A375 (cell line): ENCODE results near the gene RAP2A. TPM values are rescaled to one million over a fixed set of nuclear protein-coding genes. Genes with fewer than 3 reads are reported as not detected.

ENCODE experiments used
- small RNA-seq: library from RNA; depleted of rRNA; stranded (forward); fragments of <200 nt; gene quantifications from one replicate; pipeline ENCODE3, GENCODE V24; 2014
- total RNA-seq: library from RNA; depleted of rRNA; stranded (reverse); fragments of >200 nt; shearing (Covaris generic); gene quantifications from 2 replicates; pipeline ENCODE4 v1.2.3, GENCODE V29; 2014; rRNA removed

RAP2A gene
- total RNA-seq: 11.2 and 11.6 TPM in 2 replicates

DNA sequence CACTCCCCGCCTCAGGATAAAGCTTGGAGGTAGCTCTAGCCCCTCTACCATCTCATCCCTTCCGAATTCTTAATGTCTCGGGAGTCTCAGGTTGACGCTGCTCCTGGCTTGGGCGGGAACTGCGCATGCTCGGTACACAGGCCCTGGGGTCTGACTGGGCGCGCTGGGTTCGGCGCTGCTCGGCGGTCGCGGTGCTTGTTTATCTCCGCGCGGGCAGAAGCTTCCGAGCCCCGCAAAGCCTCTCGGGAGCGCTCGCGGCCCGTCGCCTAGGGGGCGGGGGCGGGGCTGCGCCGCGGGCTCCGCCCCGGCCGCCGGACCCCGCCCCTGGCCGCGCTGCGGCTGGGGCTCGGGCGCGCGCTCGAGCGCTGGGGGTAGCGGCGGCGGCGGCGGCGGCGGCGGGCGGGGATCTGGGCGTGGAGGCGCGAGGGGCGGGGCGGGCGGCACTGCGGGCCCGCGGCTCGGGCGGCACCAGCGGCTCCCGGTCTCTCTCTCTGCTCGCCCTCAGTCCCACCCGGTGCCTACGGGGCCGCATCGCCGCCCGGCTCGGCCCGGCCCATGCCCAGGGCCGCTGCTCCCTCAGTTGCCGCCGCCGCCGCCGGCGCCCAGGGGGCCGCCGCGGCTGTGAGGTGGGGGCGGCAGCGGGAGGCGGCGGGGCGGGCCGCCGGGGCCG is at the start of gene RAP2A:
RAP2A (plus strand) TSS at position 443 of the 670 bp plus-strand sequence. CDS start 302 bp downstream, outside the sequence.

Small RNA genes lying within 50 kb of the gene (small RNA-seq; reads per million reads assigned to genes)
- not detected for gene AL442067.1

Other genes starting within 250 kb of the RAP2A start
- 29.7 and 38.8 TPM in 2 replicates for gene MBNL2, start 211.8 kb upstream of the RAP2A start, total RNA-seq